HepG2 (cell line): Measurements from ENCODE around the gene RAD18. TPM values are rescaled to one million over a fixed set of nuclear protein-coding genes. Genes with fewer than 3 reads are reported as not detected.

Experiments used
- ATAC-seq: fragments of 200-7000 bp; cut with Tn5 transposase; 3 replicates; pipeline ENCODE4 v1.9.1; 2020; ENCODE audit warnings: mild to moderate bottlenecking, moderate library complexity
- BruUV-seq: library from RNA; stranded (reverse); fragments of 400-500 nt; replicated peaks from 2 replicates; lab custom pipeline; 2021; lab: Mats Ljungman, UMichigan
- CTCF ChIA-PET: fragments of 300-600 bp; formaldehyde crosslinking; extraction: SDS; loops from one replicate; lab custom pipeline; 2021; ENCODE audit warnings: low total read pairs, inconsistent platforms, low intra/inter-chr PET ratio; lab: Yijun Ruan, JAX
- POLR2A ChIA-PET: fragments of 350-600 bp; sonication (Branson Sonifier 250); formaldehyde crosslinking; loops from one replicate; lab custom pipeline; 2020; ENCODE audit warnings: antibody characterized with exemption, inconsistent platforms; lab: Yijun Ruan, JAX
- DNase-seq: peaks from one replicate; pipeline ENCODE4 v3.0.0-alpha.2; 2015; ENCODE audit warnings: low spot score
- FAIRE-seq: peaks from 3 replicates; lab custom pipeline; 2011; peaks lifted over from hg19 to GRCh38; lab: Jason Lieb, UNC
- H2AFZ ChIP-seq: one replicate; pipeline ENCODE4 v1.6.1; 2011; ENCODE audit warnings: low read length, inconsistent platforms
- H3K27ac ChIP-seq: fragments of 300-600 bp; 3 replicates; pipeline ENCODE4 v1.8.0; 2011; ENCODE audit warnings: mixed run types, mild to moderate bottlenecking, mixed read lengths, low read length, inconsistent platforms; ENCODE audit not compliant: insufficient read depth; ENCODE audit errors: extremely low read length
- H3K27me3 ChIP-seq, 2 experiments: fragments of 200-600 bp in 1 of 2; 2 replicates in 1 of 2; 3 replicates in 1 of 2; pipeline versions ENCODE4 v1.6.0 to v1.8.0; 2011; ENCODE audit warnings: low read length in 2 of 2, mild to moderate bottlenecking in 2 of 2, moderate library complexity in 2 of 2, inconsistent platforms in 1 of 2; ENCODE audit not compliant: insufficient read depth in 2 of 2, control insufficient read depth in 1 of 2
- H3K36me3 ChIP-seq, 2 experiments: fragments of 200-600 bp in 1 of 2; replicated peaks in 1 of 2; 2 replicates in 1 of 2; 3 replicates in 1 of 2; pipeline versions ENCODE4 v1.5.1 to v1.8.0; 2011; ENCODE audit warnings: low read length in 2 of 2, inconsistent platforms in 1 of 2; ENCODE audit not compliant: insufficient read depth in 2 of 2, control insufficient read depth in 1 of 2
- H3K4me1 ChIP-seq: 2 replicates; pipeline ENCODE4 v1.5.1; 2012; ENCODE audit warnings: low read length, inconsistent platforms; ENCODE audit not compliant: insufficient read depth
- H3K4me2 ChIP-seq: 2 replicates; pipeline ENCODE4 v1.6.0; 2011; ENCODE audit warnings: low read depth, low read length, inconsistent platforms
- H3K4me3 ChIP-seq, 3 experiments: fragments of 200-600 bp in 1 of 3; sonication (generic), shearing (Covaris generic) in 1 of 3; replicated peaks in 1 of 3; 2 replicates each; pipeline ENCODE4 v1.5.1; 2011 to 2016; ENCODE audit warnings: low read length in 3 of 3, inconsistent platforms in 2 of 3, low read depth in 2 of 3, mild to moderate bottlenecking in 2 of 3, control low read depth in 1 of 3, mixed read lengths in 1 of 3; ENCODE audit not compliant: insufficient read depth in 1 of 3
- H3K79me2 ChIP-seq: one replicate; pipeline ENCODE4 v1.6.1; 2011; ENCODE audit warnings: low read length, inconsistent platforms; ENCODE audit not compliant: insufficient read depth
- H3K9ac ChIP-seq: 2 replicates; pipeline ENCODE4 v1.6.0; 2011; ENCODE audit warnings: mild to moderate bottlenecking, low read depth, low read length, inconsistent platforms; ENCODE audit not compliant: insufficient read depth
- H3K9me3 ChIP-seq: 2 replicates; pipeline ENCODE4 v1.5.1; 2012; ENCODE audit warnings: mild to moderate bottlenecking, low read length
- H4K20me1 ChIP-seq: 2 replicates; pipeline ENCODE4 v1.6.0; 2011; ENCODE audit warnings: inconsistent platforms, mild to moderate bottlenecking, low read length, moderate library complexity; ENCODE audit not compliant: insufficient read depth
- ARNT2 ChIP-seq: sonication (generic); formaldehyde crosslinking; IDR thresholded peaks from 2 replicates; pipeline ENCODE4 v1.8.0; 2022; ENCODE audit warnings: mild to moderate bottlenecking, low read depth, missing genetic modification reagents, moderate library complexity
- ATF2 ChIP-seq: sonication (generic); formaldehyde crosslinking; IDR thresholded peaks from 2 replicates; pipeline ENCODE4 v1.4.0; 2020; ENCODE audit warnings: missing genetic modification reagents
- CREB3 ChIP-seq: sonication (generic); formaldehyde crosslinking; IDR thresholded peaks from 2 replicates; pipeline ENCODE4 v1.5.0; 2020; ENCODE audit warnings: missing genetic modification reagents
- MNT ChIP-seq: fragments of 450-650 bp; IDR thresholded peaks from 2 replicates; pipeline ENCODE4 v1.6.1; 2016
- ZFP36 ChIP-seq: fragments of 150-350 bp; IDR thresholded peaks from 2 replicates; pipeline ENCODE4 v1.6.1; 2018; ENCODE audit warnings: borderline replicate concordance, low read length, low read depth; ENCODE audit not compliant: partially characterized antibody
- ZNF362 ChIP-seq: sonication (generic); formaldehyde crosslinking; IDR thresholded peaks from 2 replicates; pipeline ENCODE4 v1.4.0; 2020; ENCODE audit warnings: missing genetic modification reagents, mild to moderate bottlenecking, borderline replicate concordance
- ZNF672 ChIP-seq: sonication (generic); formaldehyde crosslinking; IDR thresholded peaks from 2 replicates; pipeline ENCODE4 v1.8.1; 2022; ENCODE audit warnings: missing genetic modification reagents
- WGBS: methylation state at CpG from one replicate; pipeline ENCODE4 v1.1.6; 2017; ENCODE audit warnings: low lambda C conversion rate; 5-methylcytosine and 5-hydroxymethylcytosine counted together
- in situ Hi-C: cut with HindIII; loops from 2 replicates; pipeline ENCODE4 v1.10.0; 2017; ENCODE audit warnings: low pct_unique_long_range_greater_than_20kb; ENCODE audit not compliant: extremely low pct_ligation_motif_present
- intact Hi-C: fragments of 100-400 bp; cut with micrococcal nuclease; formaldehyde crosslinking; loops from one replicate; pipeline ENCODE4 v1.10.0; 2022; ENCODE audit not compliant: unreplicated experiment
- polyA plus RNA-seq, 8 experiments: library from polyadenylated mRNA; depleted of rRNA in 3 of 8; stranded (reverse) in 7 of 8; unstranded in 1 of 8; fragments of >200 nt; fragmentation: Illumina TruSeq in 4 of 8; extraction: Trizol in 4 of 8; gene quantifications; 2 replicates each; pipeline versions ENCODE4 v1.2.1 to v1.2.3, GENCODE V29; 2011 to 2016; ENCODE audit warnings: low read depth in 4 of 8, missing spikeins in 1 of 8, mixed read lengths in 1 of 8; ENCODE audit not compliant: insufficient read depth in 1 of 8
- total RNA-seq, 5 experiments: library from RNA; depleted of rRNA; stranded (reverse); fragments of >200 nt; fragmentation: Illumina TruSeq; extraction: Trizol; gene quantifications; 2 replicates each; pipeline ENCODE4 v1.2.3, GENCODE V29; 2016; ENCODE audit warnings: low read depth in 1 of 5

Gene RAD18
- total and polyA plus RNA-seq, 2 of the 13 experiments (the other 11 are each of a cell fraction or from before 2014, with no cell fraction given), result 5.9 to 20.7 TPM

- Histone ChIP-seq H3K9ac (no peak overlapping the region), H3K4me2 (no peak overlapping the region), H3K27me3 (no peaks in the 10 kb centered on the region), H3K79me2 (no peaks in the 10 kb centered on the region), H3K27ac (no peak overlapping the region), H3K4me1 (peaks cover 8% of the 10 kb centered on the region; the same call in 1 of the 2 replicates), H3K36me3 (no peaks in the 10 kb centered on the region), H3K9me3 (no peaks in the 10 kb centered on the region), H4K20me1 (no peaks in the 10 kb centered on the region), H3K4me3 (no peak overlapping the region), H2AFZ (no peak overlapping the region)
- intact Hi-C loops (no loop called here), in situ Hi-C loops (no loop called here)
- BruUV-seq, result no TSS peak
- ChIA-PET CTCF (no interaction called here), POLR2A (no interaction called here)
- no peak for FAIRE-seq
- ATAC-seq, result no peak
- no peak for DNase-seq
- TF ChIP-seq ZFP36, result no peak
- TF ChIP-seq ZNF672 (CRISPR knock-in tag), result no peak
- peak; percentile 58 for TF ChIP-seq MNT
- 82% methylated on average over 4 of the region's 4 CpGs for WGBS
Measured at GRCh38 chr3:8865697-8866096, 97.6 kb downstream of the RAD18 start.

- Histone ChIP-seq H3K9ac (no peak overlapping the region), H3K4me2 (no peak overlapping the region), H3K79me2 (no peaks in the 10 kb centered on the region), H3K27me3 (no peaks in the 10 kb centered on the region), H4K20me1 (no peaks in the 10 kb centered on the region), H3K4me3 (no peak overlapping the region), H3K27ac (no peak overlapping the region), H3K36me3 (no peaks in the 10 kb centered on the region), H2AFZ (no peak overlapping the region), H3K9me3 (no peaks in the 10 kb centered on the region), H3K4me1 (peaks cover 3% of the 10 kb centered on the region; the same call in 1 of the 2 replicates)
- no peak for FAIRE-seq
- WGBS, result 92% methylated on average over 16 of the region's 16 CpGs
- CTCF ChIA-PET, result no interaction called here
- no peak for DNase-seq
- intact Hi-C loops, result no loop called here
- in situ Hi-C loops, result no loop called here
- ATAC-seq, result no peak
- POLR2A ChIA-PET, result no interaction called here
- BruUV-seq, result no TSS peak
- TF ChIP-seq CREB3 (CRISPR knock-in tag) (no peak), ATF2 (CRISPR knock-in tag) (no peak), ARNT2 (CRISPR knock-in tag) (no peak), ZNF362 (CRISPR knock-in tag) (no peak)
Measured at GRCh38 chr3:8864402-8865350, 98.6 kb downstream of the RAD18 start.
